HS-27A (cell line): ENCODE data around the gene STARD3.
"Not testable (repeated sequence)": the region's sequence is repeated elsewhere in the genome, so short reads cannot be mapped to it uniquely, and the experiment has no call there.

Experiments used
- DNase-seq: peaks from one replicate; pipeline ENCODE4 v3.0.0-alpha.2; 2012; ENCODE audit warnings: low read depth, missing footprints

STARD3 gene

DNA sequence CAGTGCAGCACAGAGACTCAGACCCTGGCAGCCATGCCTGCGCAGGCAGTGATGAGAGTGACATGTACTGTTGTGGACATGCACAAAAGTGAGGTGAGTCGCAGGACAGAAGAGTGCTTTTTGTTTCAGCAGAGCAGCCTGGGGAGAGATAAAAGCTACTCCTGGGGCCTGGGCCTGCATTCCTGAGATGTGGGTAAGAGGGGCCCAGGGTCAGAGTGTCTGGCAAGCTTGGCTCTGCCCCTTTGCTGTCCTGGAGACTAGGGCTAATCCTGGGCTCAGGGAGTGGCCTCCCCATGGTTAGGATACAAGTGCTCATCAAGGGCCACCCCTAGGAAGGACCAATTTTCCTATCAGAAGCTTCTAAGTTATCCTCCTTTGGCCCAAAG lies 58.1 kb downstream of the STARD3 start:
- no peak for DNase-seq

GRCh38 chr17:39696731-39697130 lies 59.8 kb downstream of the STARD3 start:
- DNase-seq: no peak

- DNase-seq: no peak
Observed at GRCh38 chr17:39697961-39698360, 61.0 kb downstream of the STARD3 start.

GRCh38 chr17:39699157-39699817 lies 62.3 kb downstream of the STARD3 start:
- not testable (repeated sequence) for DNase-seq

GRCh38 chr17:39699818-39700147 lies 62.8 kb downstream of the STARD3 start, which contains the start of gene ERBB2:
ERBB2 (plus strand) TSS chr17:39700064; CDS start chr17:39700239, 175 bp downstream.
- peak; percentile 35 for DNase-seq

- no peak for DNase-seq
Observed at GRCh38 chr17:39700148-39700987, 63.4 kb downstream of the STARD3 start.

- no peak for DNase-seq
Observed at GRCh38 chr17:39701012-39701783, 64.3 kb downstream of the STARD3 start.

DNA sequence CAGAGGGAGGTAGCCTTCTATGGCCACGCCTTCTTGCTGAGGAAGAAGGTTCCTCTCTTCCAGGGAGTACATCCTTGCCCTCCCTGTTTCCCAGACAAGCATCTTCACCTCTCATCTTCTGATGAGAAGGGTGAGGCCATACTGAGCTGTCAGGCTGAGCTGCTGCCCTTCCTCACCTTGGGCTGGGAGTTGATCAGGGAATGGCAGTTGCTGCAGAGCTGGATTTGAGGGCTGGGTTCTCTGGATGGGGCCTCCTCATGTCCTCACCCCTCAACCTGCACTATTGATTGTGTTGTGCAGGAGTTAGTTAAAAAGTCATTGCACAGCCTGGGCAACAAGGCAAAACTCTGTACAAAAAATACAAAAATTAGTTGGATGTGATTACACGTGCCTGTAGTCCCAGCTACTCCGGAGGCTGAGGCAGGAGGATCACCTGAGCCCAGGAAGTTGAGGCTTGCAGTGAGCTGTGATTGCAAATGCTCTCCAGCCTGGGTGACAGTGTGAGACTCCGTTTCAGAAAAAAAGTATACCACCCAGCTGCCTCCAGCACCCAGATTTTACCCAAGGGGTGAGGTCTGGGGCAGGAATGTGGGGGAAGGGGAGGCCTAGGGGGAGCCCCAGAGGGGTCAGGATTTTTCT lies 65.0 kb downstream of the STARD3 start:
- no peak for DNase-seq

DNA sequence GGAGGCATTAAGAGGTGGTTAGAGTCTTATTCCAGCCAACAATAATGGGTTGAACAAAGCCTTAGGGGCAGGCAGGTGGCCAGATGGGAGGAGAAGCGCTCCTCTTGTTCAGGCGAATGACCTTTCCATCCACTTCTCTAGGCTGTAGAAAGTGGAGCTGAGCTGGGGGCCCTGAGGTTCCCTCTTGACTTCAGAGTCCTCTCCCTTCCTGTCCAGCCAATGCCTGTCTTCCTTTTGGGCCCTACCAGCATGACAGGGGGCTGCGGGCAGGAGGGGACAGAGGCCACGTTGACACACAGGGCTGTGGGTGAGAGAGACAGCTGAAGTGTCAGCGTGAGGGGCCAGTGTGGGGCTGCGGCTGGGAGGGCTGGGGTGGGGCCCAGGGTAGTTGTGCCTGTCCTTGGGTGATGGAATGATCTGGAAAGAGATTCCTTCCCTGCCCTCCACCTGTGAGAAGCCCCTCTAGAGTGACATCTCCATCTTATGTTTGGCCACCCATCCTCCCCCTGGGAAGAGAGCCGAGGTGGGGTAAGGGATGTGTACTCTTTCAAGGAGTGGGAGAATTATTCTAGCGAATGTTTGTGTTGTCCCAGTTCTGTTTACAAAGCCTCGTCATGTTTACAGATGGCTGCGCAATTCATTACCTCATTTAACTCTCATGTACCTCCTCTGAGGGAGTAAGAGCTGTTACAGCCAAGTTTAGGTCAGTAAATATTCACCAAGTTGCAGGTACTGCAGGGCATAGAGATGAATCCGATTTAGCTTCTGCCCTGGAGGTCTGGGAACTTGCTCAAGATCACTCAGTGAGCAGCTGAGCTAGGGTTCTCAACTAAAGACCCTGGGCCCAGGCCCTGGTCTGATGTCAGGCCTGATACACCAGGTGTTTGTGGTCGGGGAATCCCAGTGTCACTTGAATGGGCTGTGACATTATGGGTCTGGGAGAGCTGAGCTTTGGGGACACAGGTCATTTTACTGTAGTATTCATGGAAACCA lies 66.3 kb downstream of the STARD3 start:
- DNase-seq: no peak

DNA sequence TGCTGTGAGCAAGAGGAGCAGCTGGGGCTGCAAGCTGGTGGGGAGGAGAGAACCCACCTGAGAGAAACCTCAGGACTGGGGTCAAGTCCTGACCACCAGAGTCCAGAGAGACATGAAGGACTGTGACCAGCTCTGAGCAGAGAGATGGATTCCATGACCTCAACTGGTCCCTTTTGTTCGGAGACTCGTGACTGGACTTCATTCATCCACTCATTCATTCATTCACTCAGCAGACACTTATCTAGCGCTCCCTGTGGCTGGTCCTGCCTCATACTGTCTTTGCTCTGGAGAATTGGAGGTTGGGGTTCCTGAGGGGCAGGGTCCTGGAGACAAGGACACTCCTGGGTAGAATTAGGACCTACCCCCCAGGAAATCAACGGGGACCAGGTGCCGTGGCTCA lies 67.0 kb downstream of the STARD3 start:
- DNase-seq: no peak

GRCh38 chr17:39704821-39705551 lies 68.0 kb downstream of the STARD3 start:
- DNase-seq: no peak

- DNase-seq: no peak
Observed at GRCh38 chr17:39705786-39706348, 68.9 kb downstream of the STARD3 start.

GRCh38 chr17:39706383-39706782 lies 69.4 kb downstream of the STARD3 start:
- no peak for DNase-seq

GRCh38 chr17:39706921-39707337 lies 70.0 kb downstream of the STARD3 start:
- no peak for DNase-seq

GRCh38 chr17:39709319-39709997 lies 72.5 kb downstream of the STARD3 start:
- DNase-seq: no peak

DNA sequence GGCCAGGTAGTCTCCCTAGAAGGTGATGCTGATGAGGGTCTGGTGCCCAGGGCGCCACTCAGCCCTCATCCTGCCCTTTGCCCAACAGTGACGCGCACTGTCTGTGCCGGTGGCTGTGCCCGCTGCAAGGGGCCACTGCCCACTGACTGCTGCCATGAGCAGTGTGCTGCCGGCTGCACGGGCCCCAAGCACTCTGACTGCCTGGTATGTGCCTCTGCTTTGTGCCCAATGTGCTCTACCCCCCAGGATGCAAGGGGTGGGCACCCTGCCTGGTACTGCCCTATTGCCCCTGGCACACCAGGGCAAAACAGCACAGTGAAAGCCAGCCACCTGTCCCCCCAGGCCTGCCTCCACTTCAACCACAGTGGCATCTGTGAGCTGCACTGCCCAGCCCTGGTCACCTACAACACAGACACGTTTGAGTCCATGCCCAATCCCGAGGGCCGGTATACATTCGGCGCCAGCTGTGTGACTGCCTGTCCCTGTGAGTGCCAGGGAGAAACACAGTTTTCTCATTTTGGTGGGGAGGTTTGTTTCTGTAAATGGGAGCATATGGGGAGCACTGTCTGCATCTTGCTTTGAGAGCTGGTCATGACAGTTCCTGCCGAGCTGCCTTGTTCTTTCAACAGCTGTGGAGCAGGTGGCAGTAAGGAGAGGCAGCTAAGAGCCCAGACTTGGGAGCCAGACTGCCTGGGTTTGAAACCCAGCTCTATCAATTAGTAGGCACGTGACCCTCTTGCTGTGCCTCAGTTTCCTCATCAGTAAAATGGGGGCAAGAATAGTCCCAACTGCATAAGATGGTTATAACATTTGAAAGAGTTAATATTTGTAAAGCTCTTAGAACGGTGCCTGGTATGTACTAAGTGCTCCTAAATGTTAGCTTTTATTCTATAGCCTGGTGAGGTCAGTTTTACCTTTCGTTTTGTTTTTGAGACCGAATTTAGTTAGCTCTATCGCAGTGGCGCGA lies 73.3 kb downstream of the STARD3 start:
- no peak for DNase-seq

DNA sequence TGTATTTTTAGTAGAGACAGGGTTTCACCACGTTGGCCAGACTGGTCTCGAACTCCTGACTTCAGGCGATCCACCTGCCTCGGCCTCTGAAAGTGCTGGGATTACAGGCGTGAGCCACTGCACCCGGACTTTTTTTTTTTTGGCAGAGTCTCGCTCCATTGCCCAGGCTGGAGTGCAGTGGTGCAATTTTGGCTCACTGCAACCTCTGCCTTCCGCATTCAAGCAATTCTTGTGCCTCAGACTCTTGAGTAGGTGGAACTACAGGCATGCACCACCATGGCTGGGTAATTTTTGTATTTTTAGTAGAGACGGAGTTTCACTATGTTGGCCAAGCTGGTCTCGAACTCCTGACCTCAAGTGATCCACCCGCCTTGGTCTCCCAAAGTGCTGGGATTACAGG lies 74.1 kb downstream of the STARD3 start:
- DNase-seq: not testable (repeated sequence)

DNA sequence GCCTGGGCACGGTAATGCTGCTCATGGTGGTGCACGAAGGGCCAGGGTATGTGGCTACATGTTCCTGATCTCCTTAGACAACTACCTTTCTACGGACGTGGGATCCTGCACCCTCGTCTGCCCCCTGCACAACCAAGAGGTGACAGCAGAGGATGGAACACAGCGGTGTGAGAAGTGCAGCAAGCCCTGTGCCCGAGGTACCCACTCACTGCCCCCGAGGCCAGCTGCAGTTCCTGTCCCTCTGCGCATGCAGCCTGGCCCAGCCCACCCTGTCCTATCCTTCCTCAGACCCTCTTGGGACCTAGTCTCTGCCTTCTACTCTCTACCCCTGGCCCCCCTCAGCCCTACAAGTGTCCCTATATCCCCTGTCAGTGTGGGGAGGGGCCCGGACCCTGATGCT lies 74.9 kb downstream of the STARD3 start:
- DNase-seq: no peak
